Stimulated activated CD8-positive, alpha-beta memory T cell treated with anti-CD3 and anti-CD28 coated beads, Interleukin-12 subunit alpha, Interleukin-12 subunit beta, amount 100 ng/mL, for 24 hours (primary cell): ENCODE measurements around the gene PHC2.

Experiments
- DNase-seq: peaks from one replicate; pipeline ENCODE4 v3.0.0-alpha.2; 2020; ENCODE audit errors: extremely low read depth

The PHC2 gene

GRCh38 chr1:33391343-33392078 lies 39.4 kb downstream of the PHC2 start:
- no peak for DNase-seq

DNA sequence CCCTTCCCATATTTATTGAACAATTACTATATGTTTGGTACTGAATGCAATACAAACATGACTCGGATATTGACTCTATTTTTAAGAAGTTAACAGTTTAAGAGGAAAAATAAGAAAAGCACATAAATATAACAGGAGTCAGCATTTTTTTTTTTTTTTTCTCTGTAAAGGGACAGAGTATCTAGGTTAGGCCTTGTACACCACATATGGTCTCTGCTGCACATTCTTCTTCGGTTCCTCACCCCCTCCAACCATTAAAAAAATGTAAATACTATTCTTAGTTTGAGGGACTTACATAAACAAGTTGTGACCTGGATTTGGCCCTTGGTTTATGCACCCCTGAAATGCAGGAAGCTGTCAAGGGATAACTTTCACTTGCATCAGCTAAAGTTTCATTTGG lies 40.4 kb downstream of the PHC2 start:
- no peak for DNase-seq

DNA sequence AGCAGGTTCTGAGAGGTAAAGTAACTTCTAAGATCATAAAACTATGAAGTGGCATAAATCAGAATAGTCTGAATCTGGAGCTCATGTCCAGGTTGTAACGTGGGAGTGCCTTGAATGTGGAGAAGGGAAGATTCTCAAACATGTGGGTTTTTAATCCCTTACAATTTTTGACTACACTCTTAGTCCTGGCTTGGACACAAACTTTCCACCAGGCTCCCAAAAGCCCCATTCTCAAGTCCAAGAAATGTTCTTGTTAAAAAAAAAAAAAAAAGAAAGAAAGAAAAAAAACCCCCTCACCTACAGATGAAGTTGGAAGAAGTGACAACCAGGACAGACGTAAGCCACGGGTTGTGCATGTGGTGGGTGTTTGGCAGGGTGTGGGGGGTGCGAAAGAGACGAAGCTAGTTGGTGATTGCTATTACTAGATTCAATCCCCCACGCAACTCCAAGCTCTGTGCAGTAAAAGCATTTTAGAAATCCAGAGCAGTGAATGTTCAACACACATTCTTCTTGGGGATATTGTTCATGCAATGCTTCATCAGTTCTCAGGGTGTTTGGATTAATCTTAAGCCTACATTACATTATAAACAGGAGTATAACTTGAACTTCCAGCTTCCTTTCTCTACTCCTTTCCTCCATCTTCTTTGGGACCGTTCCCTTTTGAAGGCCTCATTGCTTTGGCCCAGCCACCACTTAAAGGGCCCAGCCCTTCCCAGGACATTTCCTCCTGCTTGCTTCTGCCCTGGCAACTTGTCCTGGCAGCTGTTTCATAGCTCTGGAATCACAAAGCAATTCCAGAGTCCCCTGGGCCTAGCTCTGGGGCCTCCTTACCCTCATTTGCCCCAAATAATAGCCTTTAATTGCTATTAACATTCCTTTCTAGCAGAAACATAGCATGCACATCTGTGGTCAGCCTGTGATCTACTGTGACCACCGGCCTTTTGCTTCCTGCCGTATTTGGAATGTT lies 41.8 kb downstream of the PHC2 start:
- no peak for DNase-seq

DNA sequence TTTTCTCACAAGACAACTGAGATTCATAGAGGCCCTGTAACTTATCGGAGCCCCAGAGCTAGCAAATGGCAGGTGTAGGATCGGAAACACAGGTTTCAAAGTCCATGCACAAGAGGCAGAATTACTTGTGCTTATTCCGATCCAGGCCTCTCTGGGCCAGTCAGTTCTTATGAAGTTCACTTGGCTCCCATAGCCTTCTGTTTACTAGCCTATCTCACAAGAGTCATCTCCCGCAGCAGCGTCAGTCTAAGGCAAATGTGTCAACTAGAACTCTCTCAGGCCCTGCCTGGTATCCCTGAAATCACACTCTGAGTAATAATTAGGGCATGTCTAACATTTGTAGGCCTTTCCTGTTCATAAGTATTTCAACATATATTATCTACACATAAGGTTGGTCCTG lies 43.3 kb downstream of the PHC2 start:
- no peak for DNase-seq

GRCh38 chr1:33385251-33385650 lies 45.6 kb downstream of the PHC2 start:
- DNase-seq, result no peak

DNA sequence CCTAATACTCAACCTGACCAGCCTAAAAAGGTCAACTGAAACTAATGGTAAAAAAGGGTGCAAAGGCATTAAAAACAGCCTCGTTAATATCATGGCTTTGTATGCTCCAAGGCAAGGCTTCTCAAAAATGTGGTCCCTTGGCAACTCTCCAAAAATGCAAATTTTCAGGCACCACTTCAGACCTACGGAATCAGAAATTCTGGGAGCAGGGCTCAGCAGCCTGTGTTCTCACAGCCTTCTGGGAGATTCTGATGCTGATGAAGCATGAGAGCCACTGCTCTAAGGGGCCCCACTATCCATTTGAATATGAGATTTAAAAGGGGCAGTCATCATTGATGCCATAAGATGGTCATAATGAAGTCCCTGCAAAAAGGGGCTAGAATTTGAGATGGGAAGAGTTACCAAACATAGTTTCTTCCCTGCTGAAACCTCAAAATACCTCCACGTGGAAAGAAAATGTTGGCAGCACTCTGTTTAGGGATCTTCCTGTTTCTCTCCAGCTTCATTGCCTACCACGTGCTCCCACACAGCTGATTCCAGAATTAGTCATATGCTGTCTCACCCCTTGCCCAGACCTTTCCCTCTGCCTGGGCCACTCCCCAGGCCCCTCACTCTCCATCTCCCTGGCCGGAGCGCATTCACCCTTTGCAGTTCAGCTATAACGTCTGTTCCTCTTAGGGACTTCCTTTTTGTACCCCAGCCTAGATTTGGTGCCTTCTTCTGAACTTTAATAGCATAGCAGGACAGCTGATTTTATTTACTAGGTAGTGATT lies 46.7 kb downstream of the PHC2 start:
- DNase-seq, result no peak

DNA sequence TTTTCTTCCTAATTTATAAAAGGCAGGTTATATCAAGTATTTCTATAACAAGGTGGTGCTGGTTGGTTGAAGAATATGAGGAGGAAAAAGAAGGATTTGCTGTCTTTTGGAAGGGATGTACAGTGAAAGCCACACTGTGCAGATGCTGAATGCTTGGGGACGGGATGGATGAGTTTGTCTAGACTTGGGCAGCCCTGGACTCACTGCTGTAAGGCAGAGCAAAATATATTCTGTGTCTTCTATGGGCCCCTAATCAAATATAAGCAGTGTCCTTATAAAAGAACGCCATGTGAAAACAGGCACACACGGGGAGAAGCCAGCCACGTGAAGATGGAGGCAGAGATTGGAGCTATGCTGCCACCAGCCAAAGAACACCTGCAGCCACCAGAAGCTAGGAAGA lies 47.4 kb downstream of the PHC2 start:
- DNase-seq, result no peak

DNA sequence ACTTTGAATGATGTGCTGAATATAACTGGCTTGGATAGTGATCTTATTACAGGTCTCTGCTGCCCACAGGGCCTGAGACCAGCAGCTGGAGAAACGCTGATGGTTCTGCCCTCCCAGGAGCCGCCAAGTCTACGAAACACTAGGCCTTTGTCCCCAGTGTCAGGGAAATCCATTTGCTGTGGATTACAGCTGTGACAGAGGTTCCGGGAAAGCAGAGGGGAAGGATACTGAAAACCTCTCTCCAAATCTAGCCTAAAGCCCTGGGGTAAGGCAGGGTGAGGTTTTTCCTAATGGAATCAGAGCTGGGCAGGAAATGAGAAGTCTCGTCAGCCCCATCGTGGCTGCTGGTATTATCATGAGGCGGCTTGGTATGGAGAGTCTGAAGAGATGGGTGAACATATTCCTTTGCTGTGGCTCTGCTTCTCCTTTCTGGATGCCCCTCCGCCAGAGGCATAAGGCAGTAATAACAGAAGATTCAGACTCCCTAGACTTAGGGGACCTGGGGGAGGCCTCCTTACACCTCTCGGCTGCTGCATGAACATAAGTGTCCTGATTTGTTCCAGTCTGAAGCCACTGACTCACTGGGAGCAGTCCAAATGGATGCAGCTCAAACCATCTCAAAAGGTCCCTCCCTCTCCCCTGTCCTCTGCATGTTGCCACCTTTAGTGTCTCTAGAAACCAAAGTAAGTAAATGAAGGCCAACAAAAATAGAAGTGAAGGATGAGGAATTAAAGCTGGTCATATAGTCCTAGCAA lies 48.1 kb downstream of the PHC2 start:
- DNase-seq, result no peak

GRCh38 chr1:33381977-33382376 lies 48.9 kb downstream of the PHC2 start:
- no peak for DNase-seq

DNA sequence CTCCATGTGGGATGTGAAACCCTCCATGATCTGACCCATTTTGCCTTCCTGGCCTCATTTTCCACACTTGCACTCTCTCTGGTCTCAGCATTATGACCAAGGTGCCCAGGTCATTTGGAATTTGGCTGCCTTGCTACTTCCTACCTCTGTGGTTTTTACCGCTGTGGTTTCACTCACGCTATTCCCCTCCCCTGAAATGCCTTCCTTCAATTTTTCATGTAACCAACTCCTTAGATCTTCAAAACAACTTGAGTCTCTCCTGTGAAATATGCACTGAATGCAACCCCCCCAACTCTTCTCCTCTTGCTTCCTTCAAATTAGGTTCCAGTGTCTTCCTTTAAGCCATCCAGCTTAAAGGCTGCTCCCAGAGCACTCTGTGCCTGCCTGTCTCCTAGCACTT lies 50.1 kb downstream of the PHC2 start:
- DNase-seq, result no peak

DNA sequence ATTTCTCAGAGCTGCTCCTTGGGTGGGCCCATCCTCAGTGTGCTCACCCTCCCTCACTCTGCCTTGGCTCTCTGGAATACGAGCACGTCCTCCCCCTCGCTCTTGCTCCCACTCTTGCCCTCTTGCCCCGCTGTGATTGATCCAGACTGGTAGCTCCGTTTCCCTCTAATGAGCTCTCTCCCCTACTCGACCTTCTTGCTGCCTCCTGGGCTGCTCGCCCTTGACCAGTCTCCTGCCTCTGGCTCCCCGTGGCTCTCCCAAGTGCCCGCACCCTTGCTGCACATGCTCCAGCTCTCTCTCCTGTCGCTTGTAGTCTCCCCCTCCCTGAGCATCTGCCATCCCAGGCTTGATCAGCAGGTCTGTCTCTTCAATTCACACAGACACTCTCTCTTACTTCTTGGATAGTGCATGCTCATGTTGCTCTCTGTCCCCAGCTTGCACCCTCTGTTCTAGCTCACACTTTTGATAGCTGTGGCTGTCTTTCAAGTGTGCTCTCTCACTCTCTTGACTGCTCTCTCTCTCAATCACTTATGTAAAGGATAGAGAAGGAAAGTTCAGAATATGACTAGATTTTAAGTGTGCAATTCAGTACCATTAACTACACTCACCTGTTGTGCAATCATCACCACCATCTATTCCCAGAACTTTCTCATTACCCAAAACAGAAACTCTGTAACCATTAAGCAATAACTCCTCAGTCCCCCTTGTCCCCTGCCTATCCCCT lies 51.1 kb downstream of the PHC2 start:
- DNase-seq, result no peak

DNA sequence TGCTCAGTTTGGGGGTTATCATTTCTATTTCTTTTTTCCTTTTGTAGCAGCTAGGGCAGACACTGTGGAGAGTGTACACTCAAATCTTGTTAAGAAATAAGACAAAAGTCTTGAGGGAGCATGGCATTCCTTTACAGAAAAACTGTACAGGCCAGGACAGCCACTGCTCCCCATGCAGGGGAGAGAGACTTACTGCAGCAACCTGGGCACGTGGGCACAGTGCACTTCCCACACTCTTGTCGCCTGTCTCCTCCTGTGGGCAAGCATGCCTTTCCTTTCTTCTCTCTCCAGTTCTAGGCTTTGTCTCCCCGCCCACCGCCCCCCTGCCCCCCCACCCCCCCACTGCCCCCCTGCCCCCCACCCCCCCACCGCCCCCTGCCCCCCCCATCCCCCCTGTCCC lies 51.9 kb downstream of the PHC2 start:
- DNase-seq, result no peak

DNA sequence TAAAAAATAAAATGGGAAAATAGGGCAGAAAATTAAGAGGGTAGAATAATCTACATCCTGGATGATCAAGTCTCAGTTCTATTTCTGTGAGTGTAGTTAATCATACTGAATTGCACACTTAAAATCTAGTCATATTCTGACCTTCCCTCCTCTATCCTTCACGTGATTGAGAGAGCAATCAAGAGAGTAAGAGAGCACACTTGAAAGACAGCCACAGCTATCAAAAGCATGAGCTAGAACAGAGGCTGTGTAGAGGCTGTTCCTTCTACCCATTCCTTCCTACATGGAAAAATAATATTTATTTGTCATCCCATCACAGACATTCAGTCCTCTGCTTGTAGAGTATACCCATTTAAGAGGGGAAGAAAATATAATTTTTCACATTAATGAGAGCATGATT lies 52.4 kb downstream of the PHC2 start:
- DNase-seq, result no peak

- no peak for DNase-seq
Measured at GRCh38 chr1:33377756-33378155, 53.1 kb downstream of the PHC2 start.

GRCh38 chr1:33377013-33377412 lies 53.9 kb downstream of the PHC2 start:
- DNase-seq, result no peak

DNA sequence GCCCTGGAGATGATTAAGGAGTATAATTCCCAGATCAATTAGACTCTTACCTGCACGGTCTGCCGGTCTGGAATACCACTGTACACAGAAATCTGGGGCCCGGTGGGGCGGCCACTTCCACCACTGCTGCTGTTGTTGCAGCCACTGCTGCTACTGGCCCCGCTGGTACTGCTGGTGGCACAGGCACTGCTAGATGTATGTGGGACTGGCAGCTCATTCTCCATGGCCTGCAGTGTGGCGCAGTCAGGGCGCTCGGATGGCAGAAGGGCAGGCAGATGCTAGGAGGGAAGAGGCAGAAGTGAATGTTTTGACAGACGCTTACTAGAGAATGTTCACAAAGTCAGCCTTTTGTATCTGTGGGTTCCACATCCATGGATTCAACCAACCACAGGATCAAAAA lies 55.6 kb downstream of the PHC2 start:
- no peak for DNase-seq

- DNase-seq, result no peak
Measured at GRCh38 chr1:33374336-33375105, 56.4 kb downstream of the PHC2 start.

- DNase-seq, result no peak
Measured at GRCh38 chr1:33373606-33374005, 57.3 kb downstream of the PHC2 start.

GRCh38 chr1:33372677-33373076 lies 58.2 kb downstream of the PHC2 start:
- DNase-seq, result no peak

DNA sequence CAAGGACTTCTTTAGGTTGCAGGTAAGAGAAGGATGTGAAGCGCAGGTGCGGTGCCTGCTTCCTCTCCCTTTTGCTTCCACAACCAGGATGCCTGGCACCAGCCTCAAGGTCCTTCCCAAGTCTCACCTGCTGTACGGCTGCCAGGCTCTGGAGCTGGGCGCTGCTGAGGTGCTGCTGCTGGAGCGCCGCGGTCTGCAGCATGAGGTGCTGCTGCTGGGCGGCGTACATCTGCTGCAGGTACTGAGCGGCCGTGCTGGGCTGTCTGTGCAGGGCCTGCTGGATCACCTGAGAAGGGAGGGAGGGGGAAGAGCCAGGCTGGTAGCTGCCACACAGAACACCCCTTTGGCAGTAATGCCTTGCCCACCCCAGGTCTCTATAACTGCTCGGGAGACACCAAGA lies 58.7 kb downstream of the PHC2 start:
- no peak for DNase-seq
